HepG2 (cell line): ENCODE data around the gene RPTOR. TPM values are rescaled to one million over a fixed set of nuclear protein-coding genes. Genes with fewer than 3 reads are reported as not detected.
A peak's percentile ranks its signal among the peaks of the same experiment; 100 is the strongest.

Experiments
- ARNTL ChIP-seq: sonication (generic); formaldehyde crosslinking; IDR thresholded peaks from 2 replicates; pipeline ENCODE4 v1.4.0; 2020; ENCODE audit warnings: mild to moderate bottlenecking, missing genetic modification reagents
- HMG20A ChIP-seq: IDR thresholded peaks from 2 replicates; pipeline ENCODE4 v1.6.1; 2016; ENCODE audit warnings: borderline replicate concordance
- MYNN ChIP-seq: sonication (generic); formaldehyde crosslinking; IDR thresholded peaks from 2 replicates; pipeline ENCODE4 v1.4.0; 2020; ENCODE audit warnings: mild to moderate bottlenecking, low read depth, missing genetic modification reagents
- NFATC3 ChIP-seq: sonication (generic); formaldehyde crosslinking; IDR thresholded peaks from 2 replicates; pipeline ENCODE4 v1.5.1; 2020; ENCODE audit warnings: mild to moderate bottlenecking, missing genetic modification reagents
- RBM39 ChIP-seq: fragments of 200-400 bp; formaldehyde crosslinking; IDR thresholded peaks from one replicate; pipeline ENCODE4 v1.6.1; 2018; ENCODE audit warnings: antibody characterized with exemption, mild to moderate bottlenecking, low read depth, low read length; ENCODE audit not compliant: poor library complexity, severe bottlenecking
- RXRB ChIP-seq: IDR thresholded peaks from 2 replicates; pipeline ENCODE4 v1.6.1; 2016; ENCODE audit warnings: borderline replicate concordance, missing genetic modification reagents, missing compliant biosample characterization
- SRF ChIP-seq: IDR thresholded peaks from 2 replicates; pipeline ENCODE4 v1.6.1; 2011; ENCODE audit warnings: mild to moderate bottlenecking, low read depth, low read length, moderate library complexity
- ZNF556 ChIP-seq: sonication (generic); formaldehyde crosslinking; IDR thresholded peaks from 2 replicates; pipeline ENCODE4 v1.4.0; 2020; ENCODE audit warnings: mild to moderate bottlenecking, missing genetic modification reagents, borderline replicate concordance
- ZSCAN29 ChIP-seq: sonication (generic); formaldehyde crosslinking; conservative IDR thresholded peaks from 2 replicates; pipeline ENCODE4 v1.4.0; 2020; ENCODE audit warnings: mild to moderate bottlenecking, missing genetic modification reagents
- polyA plus RNA-seq, 8 experiments: library from polyadenylated mRNA; depleted of rRNA in 3 of 8; stranded (reverse) in 7 of 8; unstranded in 1 of 8; fragments of >200 nt; fragmentation: Illumina TruSeq in 4 of 8; extraction: Trizol in 4 of 8; gene quantifications; 2 replicates each; pipeline versions ENCODE4 v1.2.1 to v1.2.3, GENCODE V29; 2011 to 2016; ENCODE audit warnings: low read depth in 4 of 8, missing spikeins in 1 of 8, mixed read lengths in 1 of 8; ENCODE audit not compliant: insufficient read depth in 1 of 8
- total RNA-seq, 5 experiments: library from RNA; depleted of rRNA; stranded (reverse); fragments of >200 nt; fragmentation: Illumina TruSeq; extraction: Trizol; gene quantifications; 2 replicates each; pipeline ENCODE4 v1.2.3, GENCODE V29; 2016; ENCODE audit warnings: low read depth in 1 of 5
- TF ChIP-seq, protein P1 (sequence below): sonication (generic); formaldehyde crosslinking; IDR thresholded peaks from 2 replicates; pipeline ENCODE4 v1.9.0; 2022; ENCODE audit warnings: missing genetic modification reagents, mild to moderate bottlenecking, borderline replicate concordance
- TF ChIP-seq, protein P2 (sequence below): sonication (generic); formaldehyde crosslinking; IDR thresholded peaks from 2 replicates; pipeline ENCODE4 v1.9.0; 2021; ENCODE audit warnings: missing genetic modification reagents, borderline replicate concordance
- TF ChIP-seq, protein P3 (sequence below): sonication (generic); formaldehyde crosslinking; IDR thresholded peaks from 2 replicates; pipeline ENCODE4 v1.5.1; 2020; ENCODE audit warnings: mild to moderate bottlenecking, missing genetic modification reagents, moderate library complexity
- TF ChIP-seq, protein P4 (sequence below): sonication (generic); formaldehyde crosslinking; IDR thresholded peaks from 2 replicates; pipeline ENCODE4 v1.5.0; 2020; ENCODE audit warnings: missing genetic modification reagents, mild to moderate bottlenecking, borderline replicate concordance

The RPTOR gene
- total and polyA plus RNA-seq, 2 of the 13 experiments (the other 11 are each of a cell fraction or from before 2014, with no cell fraction given) = 6.6 to 25.3 TPM

DNA sequence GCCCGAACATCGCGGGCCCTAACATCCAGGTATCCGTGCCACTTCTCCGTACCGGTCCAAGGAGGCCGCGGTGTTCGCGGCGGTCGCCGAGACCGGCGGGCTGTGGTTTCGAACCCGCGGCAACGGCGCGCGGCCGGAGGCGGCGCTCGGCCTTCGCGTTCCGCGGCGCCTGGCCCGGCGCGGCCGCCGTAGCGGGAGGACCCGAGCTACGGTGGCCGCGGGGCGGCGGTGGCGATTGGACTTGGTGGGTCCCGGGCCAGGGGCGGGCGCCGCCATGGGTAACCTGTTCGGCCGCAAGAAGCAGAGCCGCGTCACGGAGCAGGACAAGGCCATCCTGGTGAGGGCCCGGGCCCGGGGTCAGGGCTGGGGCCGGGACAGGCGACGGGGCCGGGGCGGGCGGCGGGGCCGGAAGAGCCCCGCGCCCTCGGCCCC lies 447.0 kb downstream of the RPTOR start, which contains the start of gene CHMP6 (continued):
- TF ChIP-seq, protein P1, sequence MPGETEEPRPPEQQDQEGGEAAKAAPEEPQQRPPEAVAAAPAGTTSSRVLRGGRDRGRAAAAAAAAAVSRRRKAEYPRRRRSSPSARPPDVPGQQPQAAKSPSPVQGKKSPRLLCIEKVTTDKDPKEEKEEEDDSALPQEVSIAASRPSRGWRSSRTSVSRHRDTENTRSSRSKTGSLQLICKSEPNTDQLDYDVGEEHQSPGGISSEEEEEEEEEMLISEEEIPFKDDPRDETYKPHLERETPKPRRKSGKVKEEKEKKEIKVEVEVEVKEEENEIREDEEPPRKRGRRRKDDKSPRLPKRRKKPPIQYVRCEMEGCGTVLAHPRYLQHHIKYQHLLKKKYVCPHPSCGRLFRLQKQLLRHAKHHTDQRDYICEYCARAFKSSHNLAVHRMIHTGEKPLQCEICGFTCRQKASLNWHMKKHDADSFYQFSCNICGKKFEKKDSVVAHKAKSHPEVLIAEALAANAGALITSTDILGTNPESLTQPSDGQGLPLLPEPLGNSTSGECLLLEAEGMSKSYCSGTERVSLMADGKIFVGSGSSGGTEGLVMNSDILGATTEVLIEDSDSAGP = no peak
- TF ChIP-seq HMG20A (no peak), SRF (no peak), ARNTL (CRISPR knock-in tag) (no peak; the same call in 1 of the 2 replicates), NFATC3 (CRISPR knock-in tag) (no peak), RBM39 (no peak), RXRB (CRISPR knock-in tag) (no peak), ZNF556 (CRISPR knock-in tag) (0 out of 2 replicates have a peak, but pooled peaks have one; percentile 52), MYNN (CRISPR knock-in tag) (no peak), ZSCAN29 (peak; percentile 32; the same call in 1 of the 2 replicates)
- TF ChIP-seq, protein P2, sequence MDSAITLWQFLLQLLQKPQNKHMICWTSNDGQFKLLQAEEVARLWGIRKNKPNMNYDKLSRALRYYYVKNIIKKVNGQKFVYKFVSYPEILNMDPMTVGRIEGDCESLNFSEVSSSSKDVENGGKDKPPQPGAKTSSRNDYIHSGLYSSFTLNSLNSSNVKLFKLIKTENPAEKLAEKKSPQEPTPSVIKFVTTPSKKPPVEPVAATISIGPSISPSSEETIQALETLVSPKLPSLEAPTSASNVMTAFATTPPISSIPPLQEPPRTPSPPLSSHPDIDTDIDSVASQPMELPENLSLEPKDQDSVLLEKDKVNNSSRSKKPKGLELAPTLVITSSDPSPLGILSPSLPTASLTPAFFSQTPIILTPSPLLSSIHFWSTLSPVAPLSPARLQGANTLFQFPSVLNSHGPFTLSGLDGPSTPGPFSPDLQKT = 0 out of 2 replicates have a peak, but pooled peaks have one; percentile 36
- TF ChIP-seq, protein P3, sequence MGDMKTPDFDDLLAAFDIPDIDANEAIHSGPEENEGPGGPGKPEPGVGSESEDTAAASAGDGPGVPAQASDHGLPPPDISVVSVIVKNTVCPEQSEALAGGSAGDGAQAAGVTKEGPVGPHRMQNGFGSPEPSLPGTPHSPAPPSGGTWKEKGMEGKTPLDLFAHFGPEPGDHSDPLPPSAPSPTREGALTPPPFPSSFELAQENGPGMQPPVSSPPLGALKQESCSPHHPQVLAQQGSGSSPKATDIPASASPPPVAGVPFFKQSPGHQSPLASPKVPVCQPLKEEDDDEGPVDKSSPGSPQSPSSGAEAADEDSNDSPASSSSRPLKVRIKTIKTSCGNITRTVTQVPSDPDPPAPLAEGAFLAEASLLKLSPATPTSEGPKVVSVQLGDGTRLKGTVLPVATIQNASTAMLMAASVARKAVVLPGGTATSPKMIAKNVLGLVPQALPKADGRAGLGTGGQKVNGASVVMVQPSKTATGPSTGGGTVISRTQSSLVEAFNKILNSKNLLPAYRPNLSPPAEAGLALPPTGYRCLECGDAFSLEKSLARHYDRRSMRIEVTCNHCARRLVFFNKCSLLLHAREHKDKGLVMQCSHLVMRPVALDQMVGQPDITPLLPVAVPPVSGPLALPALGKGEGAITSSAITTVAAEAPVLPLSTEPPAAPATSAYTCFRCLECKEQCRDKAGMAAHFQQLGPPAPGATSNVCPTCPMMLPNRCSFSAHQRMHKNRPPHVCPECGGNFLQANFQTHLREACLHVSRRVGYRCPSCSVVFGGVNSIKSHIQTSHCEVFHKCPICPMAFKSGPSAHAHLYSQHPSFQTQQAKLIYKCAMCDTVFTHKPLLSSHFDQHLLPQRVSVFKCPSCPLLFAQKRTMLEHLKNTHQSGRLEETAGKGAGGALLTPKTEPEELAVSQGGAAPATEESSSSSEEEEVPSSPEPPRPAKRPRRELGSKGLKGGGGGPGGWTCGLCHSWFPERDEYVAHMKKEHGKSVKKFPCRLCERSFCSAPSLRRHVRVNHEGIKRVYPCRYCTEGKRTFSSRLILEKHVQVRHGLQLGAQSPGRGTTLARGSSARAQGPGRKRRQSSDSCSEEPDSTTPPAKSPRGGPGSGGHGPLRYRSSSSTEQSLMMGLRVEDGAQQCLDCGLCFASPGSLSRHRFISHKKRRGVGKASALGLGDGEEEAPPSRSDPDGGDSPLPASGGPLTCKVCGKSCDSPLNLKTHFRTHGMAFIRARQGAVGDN (CRISPR knock-in tag) = peak; percentile 7
- TF ChIP-seq, protein P4, sequence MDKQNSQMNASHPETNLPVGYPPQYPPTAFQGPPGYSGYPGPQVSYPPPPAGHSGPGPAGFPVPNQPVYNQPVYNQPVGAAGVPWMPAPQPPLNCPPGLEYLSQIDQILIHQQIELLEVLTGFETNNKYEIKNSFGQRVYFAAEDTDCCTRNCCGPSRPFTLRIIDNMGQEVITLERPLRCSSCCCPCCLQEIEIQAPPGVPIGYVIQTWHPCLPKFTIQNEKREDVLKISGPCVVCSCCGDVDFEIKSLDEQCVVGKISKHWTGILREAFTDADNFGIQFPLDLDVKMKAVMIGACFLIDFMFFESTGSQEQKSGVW (CRISPR knock-in tag) = no peak
